ENCODE measurements around the gene GPR32.
A peak's percentile ranks its signal among the peaks of the same experiment; 100 is the strongest.
"Not testable (repeated sequence)": the region's sequence is repeated elsewhere in the genome, so short reads cannot be mapped to it uniquely, and the experiment has no call there.

Gene GPR32

GRCh38 chr19:50749490-50749889 lies 20.8 kb upstream of the GPR32 start:
- no peak for DNase-seq (ENCODE audit: low spot score)

GRCh38 chr19:50750010-50750409 lies 20.3 kb upstream of the GPR32 start:
- no peak for DNase-seq (ENCODE audit: low spot score)

- DNase-seq (ENCODE audit: low spot score): no peak
These were observed 16.4 kb upstream of the GPR32 start for GRCh38 chr19:50753879-50754278.

- DNase-seq (ENCODE audit: low spot score): not testable (repeated sequence)
These were observed 14.0 kb upstream of the GPR32 start for GRCh38 chr19:50756244-50756643.

- DNase-seq (ENCODE audit: low spot score): not testable (repeated sequence)
These were observed 12.6 kb upstream of the GPR32 start for GRCh38 chr19:50757624-50758023.

GRCh38 chr19:50759076-50759475 lies 11.2 kb upstream of the GPR32 start:
- DNase-seq (ENCODE audit: low spot score): not testable (repeated sequence)

GRCh38 chr19:50759886-50760285 lies 10.4 kb upstream of the GPR32 start:
- peak; percentile 25 for DNase-seq (ENCODE audit: low spot score)

- DNase-seq (ENCODE audit: low spot score): not testable (repeated sequence)
These were observed 8.8 kb upstream of the GPR32 start for GRCh38 chr19:50761501-50761900.

GRCh38 chr19:50763521-50763920 lies 6.7 kb upstream of the GPR32 start:
- DNase-seq (ENCODE audit: low spot score): not testable (repeated sequence)

- no peak for DNase-seq (ENCODE audit: low spot score)
These were observed 5.9 kb upstream of the GPR32 start for GRCh38 chr19:50764409-50764808.

GRCh38 chr19:50766746-50767145 lies 3.5 kb upstream of the GPR32 start:
- DNase-seq (ENCODE audit: low spot score): not testable (repeated sequence)

GRCh38 chr19:50767263-50767662 lies 3.0 kb upstream of the GPR32 start:
- DNase-seq (ENCODE audit: low spot score): not testable (repeated sequence)

GRCh38 chr19:50768277-50768676 lies 2.0 kb upstream of the GPR32 start:
- no peak for DNase-seq (ENCODE audit: low spot score)

GRCh38 chr19:50770888-50771287 lies 624 bp downstream of the GPR32 start:
- no peak for DNase-seq (ENCODE audit: low spot score)

GRCh38 chr19:50772476-50772875 lies 2.2 kb downstream of the GPR32 start:
- no peak for DNase-seq (ENCODE audit: low spot score)

GRCh38 chr19:50772912-50773311 lies 2.6 kb downstream of the GPR32 start:
- DNase-seq (ENCODE audit: low spot score): not testable (repeated sequence)

- not testable (repeated sequence) for DNase-seq (ENCODE audit: low spot score)
These were observed 3.2 kb downstream of the GPR32 start for GRCh38 chr19:50773454-50773853.

GRCh38 chr19:50776131-50776530 lies 5.9 kb downstream of the GPR32 start:
- no peak for DNase-seq (ENCODE audit: low spot score)

- no peak for DNase-seq (ENCODE audit: low spot score)
These were observed 7.0 kb downstream of the GPR32 start for GRCh38 chr19:50777261-50777660.

- no peak for DNase-seq (ENCODE audit: low spot score)
These were observed 7.6 kb downstream of the GPR32 start for GRCh38 chr19:50777830-50778303.

GRCh38 chr19:50778906-50779430 lies 8.7 kb downstream of the GPR32 start:
- DNase-seq (ENCODE audit: low spot score): no peak

GRCh38 chr19:50779504-50780457 lies 9.5 kb downstream of the GPR32 start:
- DNase-seq (ENCODE audit: low spot score): no peak

- no peak for DNase-seq (ENCODE audit: low spot score)
These were observed 10.6 kb downstream of the GPR32 start for GRCh38 chr19:50780753-50781435.
